ENCODE data around the gene TNFSF9.

DNA sequence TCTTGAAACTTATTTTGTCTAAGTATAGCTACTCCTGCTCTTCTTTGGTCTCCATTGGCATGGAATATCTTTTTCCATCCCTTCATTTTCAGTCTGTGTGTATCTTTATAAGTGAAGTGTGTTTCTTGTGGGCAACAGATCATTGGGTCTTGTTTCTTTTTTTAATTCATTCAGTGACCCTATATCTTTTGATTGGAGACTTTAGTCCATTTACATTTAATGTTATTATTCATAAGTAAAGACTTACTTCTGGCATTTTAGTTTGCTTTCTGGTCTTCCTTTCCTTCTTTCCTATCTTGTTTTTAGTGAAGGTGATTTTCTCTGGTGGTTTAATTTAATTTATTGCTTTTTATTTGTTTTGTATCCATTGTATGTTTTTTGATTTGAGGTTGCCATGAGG, 40.3 kb downstream of the TNFSF9 start:
- TF ChIP-seq, protein P1, sequence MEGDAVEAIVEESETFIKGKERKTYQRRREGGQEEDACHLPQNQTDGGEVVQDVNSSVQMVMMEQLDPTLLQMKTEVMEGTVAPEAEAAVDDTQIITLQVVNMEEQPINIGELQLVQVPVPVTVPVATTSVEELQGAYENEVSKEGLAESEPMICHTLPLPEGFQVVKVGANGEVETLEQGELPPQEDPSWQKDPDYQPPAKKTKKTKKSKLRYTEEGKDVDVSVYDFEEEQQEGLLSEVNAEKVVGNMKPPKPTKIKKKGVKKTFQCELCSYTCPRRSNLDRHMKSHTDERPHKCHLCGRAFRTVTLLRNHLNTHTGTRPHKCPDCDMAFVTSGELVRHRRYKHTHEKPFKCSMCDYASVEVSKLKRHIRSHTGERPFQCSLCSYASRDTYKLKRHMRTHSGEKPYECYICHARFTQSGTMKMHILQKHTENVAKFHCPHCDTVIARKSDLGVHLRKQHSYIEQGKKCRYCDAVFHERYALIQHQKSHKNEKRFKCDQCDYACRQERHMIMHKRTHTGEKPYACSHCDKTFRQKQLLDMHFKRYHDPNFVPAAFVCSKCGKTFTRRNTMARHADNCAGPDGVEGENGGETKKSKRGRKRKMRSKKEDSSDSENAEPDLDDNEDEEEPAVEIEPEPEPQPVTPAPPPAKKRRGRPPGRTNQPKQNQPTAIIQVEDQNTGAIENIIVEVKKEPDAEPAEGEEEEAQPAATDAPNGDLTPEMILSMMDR (IDR thresholded peaks at IDR 0.05): no peak
- TF ChIP-seq EZH2phosphoT487 (IDR thresholded peaks at IDR 0.05): no peak
- no peak for TF ChIP-seq EZH2 (IDR thresholded peaks at IDR 0.05)
